ENCODE data around the gene KCNJ6.
"Not testable (repeated sequence)": the region's sequence is repeated elsewhere in the genome, so short reads cannot be mapped to it uniquely, and the experiment has no call there.

Gene KCNJ6

GRCh38 chr21:37576929-37577328 lies 339.3 kb downstream of the KCNJ6 start:
- not testable (repeated sequence) for DNase-seq (ENCODE audit: low read depth in 3 of 3, low spot score in 1 of 3)

- no peak for DNase-seq (ENCODE audit: low read depth in 3 of 3, low spot score in 1 of 3)
Measured at GRCh38 chr21:37575580-37575979, 340.7 kb downstream of the KCNJ6 start.

GRCh38 chr21:37574751-37575150 lies 341.5 kb downstream of the KCNJ6 start:
- no peak for DNase-seq (ENCODE audit: low read depth in 3 of 3, low spot score in 1 of 3)

GRCh38 chr21:37574316-37574715 lies 341.9 kb downstream of the KCNJ6 start:
- no peak for DNase-seq (ENCODE audit: low read depth in 3 of 3, low spot score in 1 of 3)

GRCh38 chr21:37571442-37571841 lies 344.8 kb downstream of the KCNJ6 start:
- DNase-seq (ENCODE audit: low read depth in 3 of 3, low spot score in 1 of 3): no peak

- DNase-seq (ENCODE audit: low read depth in 3 of 3, low spot score in 1 of 3): no peak
Measured at GRCh38 chr21:37568916-37569315, 347.3 kb downstream of the KCNJ6 start.

GRCh38 chr21:37568415-37568814 lies 347.8 kb downstream of the KCNJ6 start:
- DNase-seq (ENCODE audit: low read depth in 3 of 3, low spot score in 1 of 3): no peak

- DNase-seq (ENCODE audit: low read depth in 3 of 3, low spot score in 1 of 3): no peak
Measured at GRCh38 chr21:37566790-37567615, 349.3 kb downstream of the KCNJ6 start.

GRCh38 chr21:37565530-37566223 lies 350.6 kb downstream of the KCNJ6 start:
- DNase-seq (ENCODE audit: low read depth in 3 of 3, low spot score in 1 of 3): no peak

- DNase-seq (ENCODE audit: low read depth in 3 of 3, low spot score in 1 of 3): no peak
Measured at GRCh38 chr21:37564924-37565529, 351.2 kb downstream of the KCNJ6 start.

- DNase-seq (ENCODE audit: low read depth in 3 of 3, low spot score in 1 of 3): peak; percentile 65 to 76 (median 73)
Measured at GRCh38 chr21:37564341-37564923, 351.8 kb downstream of the KCNJ6 start.

GRCh38 chr21:37563641-37564340 lies 352.5 kb downstream of the KCNJ6 start:
- DNase-seq (ENCODE audit: low read depth in 3 of 3, low spot score in 1 of 3): peak; percentile 68 to 82 (median 80)

- no peak for DNase-seq (ENCODE audit: low read depth in 3 of 3, low spot score in 1 of 3)
Measured at GRCh38 chr21:37562920-37563640, 353.2 kb downstream of the KCNJ6 start.

GRCh38 chr21:37561941-37562919 lies 354.0 kb downstream of the KCNJ6 start:
- no peak for DNase-seq (ENCODE audit: low read depth in 3 of 3, low spot score in 1 of 3)

- DNase-seq (ENCODE audit: low read depth in 3 of 3, low spot score in 1 of 3): no peak
Measured at GRCh38 chr21:37561506-37561905, 354.8 kb downstream of the KCNJ6 start.

GRCh38 chr21:37560385-37560784 lies 355.9 kb downstream of the KCNJ6 start:
- no peak for DNase-seq (ENCODE audit: low read depth in 3 of 3, low spot score in 1 of 3)

GRCh38 chr21:37558676-37559211 lies 357.5 kb downstream of the KCNJ6 start:
- DNase-seq (ENCODE audit: low read depth in 3 of 3, low spot score in 1 of 3): no peak

Data from stimulated activated CD4-positive, alpha-beta T cell treated with anti-CD3 and anti-CD28 coated beads, TNF-alpha, amount 100 ng/mL, for 1 hour (primary cell).